ENCODE measurements around the gene HDDC2.

- TF ChIP-seq CTCF (conservative IDR thresholded peaks at IDR 0.05) (peak; percentile 96), EZH2 (IDR thresholded peaks at IDR 0.05; ENCODE audit: low read depth) (no peak)
These were observed 12.3 kb upstream of the HDDC2 start for GRCh38 chr6:125314009-125314581.

Measured in PC-9 (cell line).